Measurements from ENCODE around the gene DHODH.
"Not testable (repeated sequence)": the region's sequence is repeated elsewhere in the genome, so short reads cannot be mapped to it uniquely, and the experiment has no call there.

- not testable (repeated sequence) for TF ChIP-seq CTCF (IDR thresholded peaks at IDR 0.05); CHD4 (IDR thresholded peaks at IDR 0.05; ENCODE audit: borderline replicate concordance); REST (IDR thresholded peaks at IDR 0.05); RAD21 (conservative IDR thresholded peaks at IDR 0.05 in 1 of 2, IDR thresholded peaks at IDR 0.05 in 1 of 2); SMC3 (IDR thresholded peaks at IDR 0.05); ZC3H11A (IDR thresholded peaks at IDR 0.05); EP300 (IDR thresholded peaks at IDR 0.05); POLR2A (IDR thresholded peaks at IDR 0.05; ENCODE audit: low read length); RFX5 (IDR thresholded peaks at IDR 0.05); ZFP36 (IDR thresholded peaks at IDR 0.05; ENCODE audit: borderline replicate concordance, partially characterized antibody); MYC (IDR thresholded peaks at IDR 0.05; ENCODE audit: borderline replicate concordance, low read length)
- TF ChIP-seq, protein P1, sequence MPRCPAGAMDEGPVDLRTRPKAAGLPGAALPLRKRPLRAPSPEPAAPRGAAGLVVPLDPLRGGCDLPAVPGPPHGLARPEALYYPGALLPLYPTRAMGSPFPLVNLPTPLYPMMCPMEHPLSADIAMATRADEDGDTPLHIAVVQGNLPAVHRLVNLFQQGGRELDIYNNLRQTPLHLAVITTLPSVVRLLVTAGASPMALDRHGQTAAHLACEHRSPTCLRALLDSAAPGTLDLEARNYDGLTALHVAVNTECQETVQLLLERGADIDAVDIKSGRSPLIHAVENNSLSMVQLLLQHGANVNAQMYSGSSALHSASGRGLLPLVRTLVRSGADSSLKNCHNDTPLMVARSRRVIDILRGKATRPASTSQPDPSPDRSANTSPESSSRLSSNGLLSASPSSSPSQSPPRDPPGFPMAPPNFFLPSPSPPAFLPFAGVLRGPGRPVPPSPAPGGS (IDR thresholded peaks at IDR 0.05) = not testable (repeated sequence)
Observed at GRCh38 chr16:72057313-72057712, 48.8 kb downstream of the DHODH start.

Data from A549 (cell line).